GM12878 (cell line): ENCODE data around the gene LETM1. TPM values are rescaled to one million over a fixed set of nuclear protein-coding genes. Genes with fewer than 3 reads are reported as not detected.

Experiments used
- ATAC-seq: fragments of 200-7000 bp; cut with Tn5 transposase; 3 replicates; pipeline ENCODE4 v1.9.1; 2020; ENCODE audit warnings: mild to moderate bottlenecking, moderate library complexity
- BruUV-seq: library from RNA; stranded (reverse); fragments of 400-500 nt; replicated peaks from 2 replicates; lab custom pipeline; 2021; lab: Mats Ljungman, UMichigan
- CTCF ChIA-PET: fragments of 300-600 bp; sonication (Branson Sonifier 250); formaldehyde crosslinking; extraction: SDS; loops from one replicate; lab custom pipeline; 2021; ENCODE audit warnings: inconsistent platforms; lab: Yijun Ruan, JAX
- POLR2A ChIA-PET: fragments of 350-600 bp; formaldehyde crosslinking; extraction: SDS; loops from one replicate; lab custom pipeline; 2021; ENCODE audit warnings: inconsistent platforms; lab: Charles Lee
- RAD21 ChIA-PET: fragments of 300-600 bp; sonication (Branson Sonifier 250); formaldehyde crosslinking; loops from one replicate; lab custom pipeline; 2023; ENCODE audit warnings: antibody characterized with exemption; ENCODE audit not compliant: unreplicated experiment; lab: Charles Lee
- SMC1A ChIA-PET: fragments of 300-600 bp; sonication (Branson Sonifier 250); formaldehyde crosslinking; loops from one replicate; lab custom pipeline; 2023; ENCODE audit not compliant: unreplicated experiment, uncharacterized antibody; lab: Charles Lee
- DNase-seq: peaks from one replicate; pipeline ENCODE4 v3.0.0-alpha.2; 2011; ENCODE audit warnings: low read depth, low spot score
- FAIRE-seq: peaks from 3 replicates; lab custom pipeline; 2011; peaks lifted over from hg19 to GRCh38; lab: Jason Lieb, UNC
- H2AFZ ChIP-seq: 2 replicates; pipeline ENCODE4 v1.6.0; 2011; ENCODE audit warnings: low read depth, low read length, control low read depth; ENCODE audit not compliant: control insufficient read depth
- H3K27ac ChIP-seq: 2 replicates; pipeline ENCODE4 v1.5.1; 2011; ENCODE audit warnings: control low read depth; ENCODE audit not compliant: control insufficient read depth, insufficient read depth
- H3K27me3 ChIP-seq, 2 experiments: replicated peaks in 1 of 2; 2 replicates each; pipeline versions ENCODE4 v1.6.0 to v1.6.1; 2011; ENCODE audit warnings: low read length in 1 of 2; ENCODE audit not compliant: control insufficient read depth in 2 of 2, insufficient read depth in 2 of 2
- H3K36me3 ChIP-seq, 2 experiments: 2 replicates each; pipeline ENCODE4 v1.5.1; 2011; ENCODE audit warnings: low read length in 1 of 2; ENCODE audit not compliant: control insufficient read depth in 2 of 2, insufficient read depth in 2 of 2
- H3K4me1 ChIP-seq: 2 replicates; pipeline ENCODE4 v1.6.1; 2011; ENCODE audit warnings: mild to moderate bottlenecking, low read length, moderate library complexity, mixed read lengths; ENCODE audit not compliant: control insufficient read depth, insufficient read depth
- H3K4me2 ChIP-seq: 2 replicates; pipeline ENCODE4 v1.6.0; 2011; ENCODE audit warnings: control low read depth; ENCODE audit not compliant: control insufficient read depth, insufficient read depth
- H3K4me3 ChIP-seq: fragments of 200-600 bp; sonication (generic); 2 replicates; pipeline ENCODE4 v1.5.1; 2016
- H3K79me2 ChIP-seq: 2 replicates; pipeline ENCODE4 v1.6.0; 2011; ENCODE audit warnings: low read length; ENCODE audit not compliant: control insufficient read depth, insufficient read depth
- H3K9ac ChIP-seq: 2 replicates; pipeline ENCODE4 v1.8.0; 2011; ENCODE audit warnings: low read length, control low read depth, mixed read lengths; ENCODE audit not compliant: control insufficient read depth, insufficient read depth
- H3K9me3 ChIP-seq: replicated peaks from 3 replicates; pipeline ENCODE4 v1.5.1; 2011; ENCODE audit warnings: mild to moderate bottlenecking, low read length; ENCODE audit not compliant: control insufficient read depth, insufficient read depth
- H4K20me1 ChIP-seq: 2 replicates; pipeline ENCODE4 v1.6.0; 2011; ENCODE audit not compliant: control insufficient read depth, insufficient read depth
- EGR1 ChIP-seq, 2 experiments: IDR thresholded peaks; 1 replicate in 1 of 2; 2 replicates in 1 of 2; pipeline ENCODE4 v1.6.1; 2011 to 2012; ENCODE audit warnings: low read depth in 2 of 2, low read length in 2 of 2, borderline replicate concordance in 1 of 2, mild to moderate bottlenecking in 1 of 2, moderate library complexity in 1 of 2
- HDAC6 ChIP-seq: fragments of 200-600 bp; sonication (generic); IDR thresholded peaks from one replicate; pipeline ENCODE4 v1.8.0; 2017; ENCODE audit warnings: antibody characterized with exemption; ENCODE audit not compliant: unreplicated experiment
- WRNIP1 ChIP-seq: IDR thresholded peaks from 2 replicates; pipeline ENCODE4 v1.6.1; 2011; ENCODE audit warnings: low read depth, low read length, improper control_type of control experiment, borderline replicate concordance
- WGBS: methylation state at CpG from one replicate; pipeline ENCODE4 v1.1.6; 2016; ENCODE audit warnings: low lambda C conversion rate; ENCODE audit not compliant: insufficient replicate concordance, insufficient coverage; ENCODE audit errors: missing lambda C conversion rate; 5-methylcytosine and 5-hydroxymethylcytosine counted together
- in situ Hi-C: fragments of 300-500 bp; cut with MboI; formaldehyde crosslinking; loops from 9 replicates; pipeline ENCODE4 v1.14.3; 2018; ENCODE audit warnings: mixed read lengths
- intact Hi-C: fragments of 100-400 bp; cut with micrococcal nuclease; formaldehyde crosslinking; loops from one replicate; pipeline ENCODE4 v1.14.2; 2022; ENCODE audit not compliant: unreplicated experiment
- polyA plus RNA-seq, 11 experiments: library from polyadenylated mRNA; depleted of rRNA in 4 of 11; unstranded in 6 of 11; stranded (reverse) in 5 of 11; fragments of >200 nt; fragmentation: Nextera tagmentation in 4 of 11; fragmentation: Illumina TruSeq in 1 of 11; extraction: Ambion mirVana in 4 of 11; extraction: Trizol in 1 of 11; gene quantifications; 1 replicate in 1 of 11; 2 replicates in 10 of 11; pipeline versions ENCODE4 v1.2.1 to v1.2.3, GENCODE V29; 2011 to 2016; ENCODE audit warnings: inconsistent platforms in 2 of 11, missing spikeins in 2 of 11, low read depth in 1 of 11
- total RNA-seq, 4 experiments: library from RNA; depleted of rRNA in 3 of 4; stranded (reverse); fragments of >200 nt in 3 of 4; fragmentation: Illumina TruSeq in 1 of 4; extraction: Trizol in 1 of 4; gene quantifications; 2 replicates each; pipeline versions ENCODE4 v1.2.1 to v1.2.3, GENCODE V29; 2013 to 2021
- TF ChIP-seq, protein P1 (sequence below): IDR thresholded peaks from 2 replicates; pipeline ENCODE4 v1.6.1; 2011; ENCODE audit warnings: low read depth, mild to moderate bottlenecking, low read length, moderate library complexity, borderline replicate concordance; ENCODE audit errors: extremely low read depth
- TF ChIP-seq, protein P2 (sequence below): fragments of 450-650 bp; IDR thresholded peaks from 2 replicates; pipeline ENCODE4 v1.6.1; 2016; ENCODE audit warnings: mild to moderate bottlenecking

The LETM1 gene
- total and polyA plus RNA-seq, 10 of the 15 experiments (the other 5 are each of a cell fraction or from before 2014, with no cell fraction given), result 2.6 to 65.2 (median 30.2) TPM

DNA sequence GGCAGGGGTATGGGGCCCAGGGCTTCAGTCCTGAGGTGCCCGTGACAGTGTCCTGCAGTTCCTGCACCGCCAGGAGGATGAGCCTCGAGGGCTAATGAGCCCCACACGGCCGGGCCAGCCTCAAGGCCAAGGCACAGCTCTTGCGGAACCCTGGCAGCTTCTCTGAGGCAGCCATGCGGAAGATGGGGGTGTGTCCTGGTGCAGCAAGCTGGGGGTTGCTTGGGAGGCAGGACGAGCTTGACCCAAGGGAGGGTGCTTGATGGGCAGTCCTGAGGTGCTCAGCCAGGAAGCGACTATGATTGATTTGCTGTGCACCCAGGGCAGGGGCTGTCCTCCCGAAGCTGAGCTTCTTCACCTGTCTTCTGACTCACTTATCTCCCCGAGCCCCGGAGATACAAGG lies 72.0 kb downstream of the LETM1 start:
- Histone ChIP-seq H2AFZ (no peak overlapping the region), H3K9ac (no peak overlapping the region), H3K9me3 (no peaks in the 10 kb centered on the region), H3K4me3 (no peak overlapping the region), H3K36me3 (no peaks in the 10 kb centered on the region), H3K4me1 (no peaks in the 10 kb centered on the region), H3K79me2 (no peaks in the 10 kb centered on the region), H3K27ac (no peak overlapping the region), H4K20me1 (no peaks in the 10 kb centered on the region), H3K27me3 (no peaks in the 10 kb centered on the region; a peak in 1 of 4 replicates), H3K4me2 (no peak overlapping the region)
- DNase-seq (no peak), FAIRE-seq (no peak), ATAC-seq (peak; percentile 32)
- intact Hi-C loops, result no loop called here
- in situ Hi-C loops, result no loop called here
- BruUV-seq, result no TSS peak
- ChIA-PET SMC1A (no interaction called here), CTCF (interaction anchor here (1.0 kb wide), 1 partner anchor 90 kb away, joined by 3 read pairs; no protein-coding TSS in a partner anchor), RAD21 (no interaction called here), POLR2A (interaction anchor here (0.7 kb wide), 1 partner anchor 43 kb away, joined by 3 read pairs; no protein-coding TSS in a partner anchor)
- TF ChIP-seq, protein P1, sequence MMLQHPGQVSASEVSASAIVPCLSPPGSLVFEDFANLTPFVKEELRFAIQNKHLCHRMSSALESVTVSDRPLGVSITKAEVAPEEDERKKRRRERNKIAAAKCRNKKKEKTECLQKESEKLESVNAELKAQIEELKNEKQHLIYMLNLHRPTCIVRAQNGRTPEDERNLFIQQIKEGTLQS, result no peak
- TF ChIP-seq EGR1 (IDR thresholded peaks at IDR 0.05; ENCODE audit: borderline replicate concordance in 1 of 2, low read depth in 2 of 2, low read length in 2 of 2), result no peak
- TF ChIP-seq, protein P2, sequence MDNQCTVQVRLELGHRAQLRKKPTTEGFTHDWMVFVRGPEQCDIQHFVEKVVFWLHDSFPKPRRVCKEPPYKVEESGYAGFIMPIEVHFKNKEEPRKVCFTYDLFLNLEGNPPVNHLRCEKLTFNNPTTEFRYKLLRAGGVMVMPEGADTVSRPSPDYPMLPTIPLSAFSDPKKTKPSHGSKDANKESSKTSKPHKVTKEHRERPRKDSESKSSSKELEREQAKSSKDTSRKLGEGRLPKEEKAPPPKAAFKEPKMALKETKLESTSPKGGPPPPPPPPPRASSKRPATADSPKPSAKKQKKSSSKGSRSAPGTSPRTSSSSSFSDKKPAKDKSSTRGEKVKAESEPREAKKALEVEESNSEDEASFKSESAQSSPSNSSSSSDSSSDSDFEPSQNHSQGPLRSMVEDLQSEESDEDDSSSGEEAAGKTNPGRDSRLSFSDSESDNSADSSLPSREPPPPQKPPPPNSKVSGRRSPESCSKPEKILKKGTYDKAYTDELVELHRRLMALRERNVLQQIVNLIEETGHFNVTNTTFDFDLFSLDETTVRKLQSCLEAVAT, result no peak
- no peak for TF ChIP-seq HDAC6
- TF ChIP-seq WRNIP1, result no peak
- 19% methylated on average over 12 of the region's 12 CpGs for WGBS
